HL-60 (cell line): ENCODE results near the gene BTBD10.

ENCODE experiments used
- GABPA ChIP-seq: IDR thresholded peaks from 2 replicates; pipeline ENCODE4 v1.6.1; 2012; ENCODE audit warnings: low read depth
- POLR2AphosphoS5 ChIP-seq: IDR thresholded peaks from 2 replicates; pipeline ENCODE4 v1.6.1; 2012; ENCODE audit warnings: low read depth
- TF ChIP-seq, protein P1 (sequence below): IDR thresholded peaks from one replicate; pipeline ENCODE4 v1.5.1; 2011; ENCODE audit warnings: low read length, control low read depth, inconsistent platforms; ENCODE audit not compliant: insufficient read depth

DNA sequence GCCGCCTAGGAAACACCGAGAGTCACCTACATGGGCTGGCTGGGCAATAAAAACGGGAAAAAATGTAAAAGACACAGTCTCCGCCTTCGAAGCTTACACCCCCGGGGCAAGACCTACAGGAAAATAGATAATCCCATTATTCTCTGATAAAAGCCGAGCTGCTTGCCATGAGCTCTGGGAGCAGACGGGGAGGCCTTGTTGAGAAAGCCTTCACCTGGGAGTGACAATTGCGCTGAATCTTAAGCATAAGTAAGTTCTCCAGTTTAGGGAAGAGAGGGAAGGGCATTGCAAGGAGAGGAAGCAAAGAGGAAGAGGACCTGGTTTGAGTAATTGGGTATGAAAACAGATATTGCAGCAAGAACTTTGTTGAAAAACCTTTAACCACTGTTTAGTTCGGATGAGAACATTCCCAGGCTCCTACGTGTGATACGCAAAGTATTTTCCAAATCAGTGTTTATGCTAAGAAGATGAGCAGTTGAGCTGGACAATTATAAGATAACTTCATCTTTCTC lies 813 bp upstream of the BTBD10 start:
- TF ChIP-seq, protein P1, sequence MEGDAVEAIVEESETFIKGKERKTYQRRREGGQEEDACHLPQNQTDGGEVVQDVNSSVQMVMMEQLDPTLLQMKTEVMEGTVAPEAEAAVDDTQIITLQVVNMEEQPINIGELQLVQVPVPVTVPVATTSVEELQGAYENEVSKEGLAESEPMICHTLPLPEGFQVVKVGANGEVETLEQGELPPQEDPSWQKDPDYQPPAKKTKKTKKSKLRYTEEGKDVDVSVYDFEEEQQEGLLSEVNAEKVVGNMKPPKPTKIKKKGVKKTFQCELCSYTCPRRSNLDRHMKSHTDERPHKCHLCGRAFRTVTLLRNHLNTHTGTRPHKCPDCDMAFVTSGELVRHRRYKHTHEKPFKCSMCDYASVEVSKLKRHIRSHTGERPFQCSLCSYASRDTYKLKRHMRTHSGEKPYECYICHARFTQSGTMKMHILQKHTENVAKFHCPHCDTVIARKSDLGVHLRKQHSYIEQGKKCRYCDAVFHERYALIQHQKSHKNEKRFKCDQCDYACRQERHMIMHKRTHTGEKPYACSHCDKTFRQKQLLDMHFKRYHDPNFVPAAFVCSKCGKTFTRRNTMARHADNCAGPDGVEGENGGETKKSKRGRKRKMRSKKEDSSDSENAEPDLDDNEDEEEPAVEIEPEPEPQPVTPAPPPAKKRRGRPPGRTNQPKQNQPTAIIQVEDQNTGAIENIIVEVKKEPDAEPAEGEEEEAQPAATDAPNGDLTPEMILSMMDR = no peak
- TF ChIP-seq POLR2AphosphoS5 (no peak), GABPA (no peak)
